SU-DHL-6 (cell line): ENCODE measurements around the gene PAFAH1B1.
"Not testable (repeated sequence)": the region's sequence is repeated elsewhere in the genome, so short reads cannot be mapped to it uniquely, and the experiment has no call there.

Source experiments
- H2AFZ ChIP-seq: fragments of 200-600 bp; sonication (generic); 2 replicates; pipeline ENCODE4 v1.6.1; 2014; ENCODE audit warnings: low read depth, mild to moderate bottlenecking, moderate library complexity, mixed read lengths, antibody characterized with exemption, low read length; ENCODE audit not compliant: severe bottlenecking
- H3F3A ChIP-seq: fragments of 200-600 bp; shearing (Covaris generic); 2 replicates; pipeline ENCODE4 v1.6.0; 2016; ENCODE audit warnings: antibody characterized with exemption, mild to moderate bottlenecking; ENCODE audit not compliant: insufficient read depth
- H3K27ac ChIP-seq: fragments of 200-600 bp; sonication (generic); 2 replicates; pipeline ENCODE4 v1.5.1; 2016; ENCODE audit warnings: low read depth, mild to moderate bottlenecking, low read length, moderate library complexity, mixed read lengths
- H3K27me3 ChIP-seq: fragments of 200-600 bp; sonication (generic), shearing (Covaris generic); 2 replicates; pipeline ENCODE4 v1.6.0; 2014; ENCODE audit warnings: mild to moderate bottlenecking, low read length
- H3K36me3 ChIP-seq: fragments of 200-600 bp; sonication (generic); 2 replicates; pipeline ENCODE4 v1.6.1; 2014; ENCODE audit warnings: mild to moderate bottlenecking, low read length, mixed read lengths
- H3K4me2 ChIP-seq: fragments of 300-600, 200-600 bp; shearing (Covaris generic), sonication (generic); 2 replicates; pipeline ENCODE4 v1.6.0; 2014; ENCODE audit warnings: low read length, low read depth, mild to moderate bottlenecking; ENCODE audit not compliant: poor library complexity, severe bottlenecking
- H3K4me3 ChIP-seq: fragments of 200-600 bp; sonication (generic); 2 replicates; pipeline ENCODE4 v1.5.1; 2014; ENCODE audit warnings: antibody characterized with exemption, low read length, mild to moderate bottlenecking, mixed read lengths; ENCODE audit not compliant: insufficient read depth, poor library complexity, severe bottlenecking
- H3K79me2 ChIP-seq: fragments of 200-600 bp; sonication (generic); 2 replicates; pipeline ENCODE4 v1.6.1; 2014; ENCODE audit warnings: mild to moderate bottlenecking, low read length, moderate library complexity; ENCODE audit not compliant: insufficient read depth
- H3K9ac ChIP-seq: fragments of 200-600 bp; sonication (generic); 2 replicates; pipeline ENCODE4 v1.7.0; 2014; ENCODE audit warnings: mild to moderate bottlenecking, low read length
- H3K9me2 ChIP-seq: fragments of 200-600 bp; sonication (generic); replicated peaks from 2 replicates; pipeline ENCODE4 v1.6.1; 2014; ENCODE audit warnings: low read length; ENCODE audit not compliant: insufficient read depth
- H3K9me3 ChIP-seq: fragments of 200-600 bp; sonication (generic); 2 replicates; pipeline ENCODE4 v1.6.1; 2014; ENCODE audit warnings: low read length, mixed read lengths; ENCODE audit not compliant: insufficient read depth
- H4K20me1 ChIP-seq: fragments of 200-600 bp; sonication (generic); 2 replicates; pipeline ENCODE4 v1.6.1; 2014; ENCODE audit warnings: low read depth, mild to moderate bottlenecking, antibody characterized with exemption, low read length, moderate library complexity, mixed read lengths
- EZH2phosphoT487 ChIP-seq: fragments of 200-600 bp; sonication (generic), shearing (Covaris generic); conservative IDR thresholded peaks from 2 replicates; pipeline ENCODE4 v1.6.1; 2018; ENCODE audit warnings: mild to moderate bottlenecking, antibody characterized with exemption, low read length, moderate library complexity, mixed read lengths
- TF ChIP-seq, protein P1 (sequence below): fragments of 200-600 bp; sonication (generic); IDR thresholded peaks from one replicate; pipeline ENCODE4 v1.5.1; 2017; ENCODE audit warnings: antibody characterized with exemption, mild to moderate bottlenecking, low read length, moderate library complexity; ENCODE audit not compliant: insufficient read depth, poor library complexity, severe bottlenecking

The PAFAH1B1 gene

DNA sequence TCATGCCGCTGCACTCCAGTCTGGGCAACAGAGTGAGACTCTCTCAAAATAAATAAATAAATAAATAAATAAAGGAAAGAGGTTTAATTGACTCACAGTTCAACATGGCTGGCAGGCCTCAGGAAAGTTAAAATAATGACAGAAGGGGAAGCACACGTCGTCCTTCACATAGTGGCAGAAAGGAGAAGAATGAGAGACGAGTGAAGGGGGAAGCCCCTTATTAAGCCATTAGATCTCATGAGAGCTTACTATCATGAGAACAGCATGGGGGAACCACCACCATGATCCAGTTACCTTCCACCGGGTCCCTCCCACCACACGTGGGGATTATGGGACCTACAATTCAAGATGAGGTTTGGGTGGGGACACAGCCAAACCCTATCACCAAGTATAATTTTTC lies 54.5 kb downstream of the PAFAH1B1 start:
- no peak for TF ChIP-seq EZH2phosphoT487
- TF ChIP-seq, protein P1, sequence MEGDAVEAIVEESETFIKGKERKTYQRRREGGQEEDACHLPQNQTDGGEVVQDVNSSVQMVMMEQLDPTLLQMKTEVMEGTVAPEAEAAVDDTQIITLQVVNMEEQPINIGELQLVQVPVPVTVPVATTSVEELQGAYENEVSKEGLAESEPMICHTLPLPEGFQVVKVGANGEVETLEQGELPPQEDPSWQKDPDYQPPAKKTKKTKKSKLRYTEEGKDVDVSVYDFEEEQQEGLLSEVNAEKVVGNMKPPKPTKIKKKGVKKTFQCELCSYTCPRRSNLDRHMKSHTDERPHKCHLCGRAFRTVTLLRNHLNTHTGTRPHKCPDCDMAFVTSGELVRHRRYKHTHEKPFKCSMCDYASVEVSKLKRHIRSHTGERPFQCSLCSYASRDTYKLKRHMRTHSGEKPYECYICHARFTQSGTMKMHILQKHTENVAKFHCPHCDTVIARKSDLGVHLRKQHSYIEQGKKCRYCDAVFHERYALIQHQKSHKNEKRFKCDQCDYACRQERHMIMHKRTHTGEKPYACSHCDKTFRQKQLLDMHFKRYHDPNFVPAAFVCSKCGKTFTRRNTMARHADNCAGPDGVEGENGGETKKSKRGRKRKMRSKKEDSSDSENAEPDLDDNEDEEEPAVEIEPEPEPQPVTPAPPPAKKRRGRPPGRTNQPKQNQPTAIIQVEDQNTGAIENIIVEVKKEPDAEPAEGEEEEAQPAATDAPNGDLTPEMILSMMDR: no peak
- Histone ChIP-seq H3K9ac (no peak overlapping the region), H3K9me3 (no peaks in the 10 kb centered on the region), H3K36me3 (peaks cover 24% of the 10 kb centered on the region; the same call in 1 of the 2 replicates), H3F3A (peaks cover 9% of the 10 kb centered on the region; the same call in 1 of the 2 replicates), H4K20me1 (peaks cover 9% of the 10 kb centered on the region; the same call in 1 of the 2 replicates), H3K9me2 (no peaks in the 10 kb centered on the region), H2AFZ (no peak overlapping the region), H3K4me2 (no peak overlapping the region), H3K79me2 (peaks cover 67% of the 10 kb centered on the region), H3K27ac (no peak overlapping the region), H3K4me3 (no peak overlapping the region), H3K27me3 (no peaks in the 10 kb centered on the region)

DNA sequence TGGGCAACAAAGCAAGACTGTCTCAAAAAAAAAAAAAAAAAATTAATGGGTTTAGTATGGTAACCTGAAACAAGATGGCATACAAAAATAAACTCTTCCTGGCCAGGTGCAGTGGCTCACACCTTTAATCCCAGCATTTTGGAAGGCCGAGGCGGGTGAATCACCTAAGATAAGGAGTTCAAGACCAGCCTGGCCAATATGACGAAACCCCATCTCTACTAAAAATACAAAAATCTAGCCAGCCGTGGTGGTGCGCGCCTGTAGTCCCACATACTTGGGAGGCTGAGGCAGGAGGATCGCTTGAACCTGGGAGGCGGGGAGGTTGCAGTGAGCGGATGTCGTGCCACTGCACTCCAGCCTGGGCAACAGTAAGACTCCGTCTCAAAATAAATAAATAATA lies 55.7 kb downstream of the PAFAH1B1 start:
- Histone ChIP-seq H4K20me1 (peaks cover 9% of the 10 kb centered on the region; the same call in 1 of the 2 replicates), H3F3A (peaks cover 9% of the 10 kb centered on the region; the same call in 1 of the 2 replicates), H3K27ac (no peak overlapping the region), H3K4me3 (no peak overlapping the region), H3K79me2 (peaks cover 66% of the 10 kb centered on the region), H3K9ac (no peak overlapping the region), H2AFZ (no peak overlapping the region), H3K36me3 (peaks cover 24% of the 10 kb centered on the region; the same call in 1 of the 2 replicates), H3K4me2 (no peak overlapping the region), H3K27me3 (no peaks in the 10 kb centered on the region), H3K9me3 (no peaks in the 10 kb centered on the region), H3K9me2 (no peaks in the 10 kb centered on the region)
- TF ChIP-seq, protein P1: no peak
- no peak for TF ChIP-seq EZH2phosphoT487

DNA sequence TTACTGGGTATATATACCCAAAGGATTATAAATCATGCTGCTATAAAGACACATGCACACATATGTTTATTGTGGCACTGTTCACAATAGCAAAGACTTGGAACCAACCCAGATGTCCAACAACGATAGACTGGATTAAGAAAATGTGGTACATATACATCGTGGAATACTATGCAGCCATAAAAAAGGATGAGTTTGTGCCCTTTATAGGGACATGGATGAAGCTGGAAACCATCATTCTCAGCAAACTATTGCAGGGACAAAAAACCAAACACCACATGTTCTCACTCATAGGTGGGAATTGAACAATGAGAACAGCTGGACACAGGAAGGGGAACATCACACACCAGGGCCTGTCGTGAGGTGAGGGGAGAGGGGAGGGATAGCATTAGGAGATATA lies 59.5 kb downstream of the PAFAH1B1 start:
- H3K9ac ChIP-seq, H2AFZ ChIP-seq, H3K9me2 ChIP-seq, H3K9me3 ChIP-seq, H3K27ac ChIP-seq, H3K27me3 ChIP-seq, H3K4me3 ChIP-seq, H3K4me2 ChIP-seq: not testable (repeated sequence)
- peaks cover 11% of the 10 kb centered on the region; the same call in 1 of the 2 replicates for H3F3A ChIP-seq
- peaks cover 18% of the 10 kb centered on the region; the same call in 1 of the 2 replicates for H3K36me3 ChIP-seq
- peaks cover 14% of the 10 kb centered on the region for H4K20me1 ChIP-seq
- H3K79me2 ChIP-seq: peaks cover 84% of the 10 kb centered on the region

DNA sequence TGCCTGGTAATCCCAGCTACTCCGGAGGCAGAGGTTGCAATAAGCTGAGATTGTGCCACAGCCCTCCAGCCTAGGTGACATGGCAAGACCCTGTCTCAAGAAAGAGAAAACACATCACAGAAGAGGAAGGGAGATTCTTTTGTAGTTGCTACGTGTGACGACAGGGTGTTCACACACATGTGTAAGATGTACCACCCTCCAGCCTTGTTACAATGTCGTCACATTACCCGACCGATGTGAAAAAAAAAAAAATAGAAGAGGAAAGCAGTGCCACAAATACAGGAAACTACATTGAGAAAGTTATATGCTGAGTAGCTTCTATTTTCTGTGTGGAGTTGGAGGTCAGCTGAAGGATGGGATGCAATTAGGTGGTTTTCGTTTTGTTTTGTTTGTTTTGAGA lies 62.1 kb downstream of the PAFAH1B1 start:
- TF ChIP-seq, protein P1: no peak
- no peak for TF ChIP-seq EZH2phosphoT487
- H3K9me2 ChIP-seq: no peaks in the 10 kb centered on the region
- peaks cover 95% of the 10 kb centered on the region for H3K79me2 ChIP-seq
- H2AFZ ChIP-seq: no peak overlapping the region
- H3K27ac ChIP-seq: no peak overlapping the region
- peaks cover 19% of the 10 kb centered on the region for H4K20me1 ChIP-seq
- no peaks in the 10 kb centered on the region for H3K9me3 ChIP-seq
- no peak overlapping the region for H3K4me2 ChIP-seq
- 0 out of 2 replicates have a peak, but pooled peaks cover 5% of the 10 kb centered on the region for H3F3A ChIP-seq
- peaks cover 17% of the 10 kb centered on the region; the same call in 1 of the 2 replicates for H3K36me3 ChIP-seq
- H3K27me3 ChIP-seq: no peaks in the 10 kb centered on the region
- H3K9ac ChIP-seq: no peak overlapping the region
- no peak overlapping the region for H3K4me3 ChIP-seq
